Raji (cell line): ENCODE data around the gene ENOX2.

Experiments
- POLR2A ChIP-seq: IDR thresholded peaks from 2 replicates; pipeline ENCODE4 v1.6.1; 2011; ENCODE audit warnings: low read depth, low read length, control low read depth; ENCODE audit not compliant: insufficient read depth

Gene ENOX2

DNA sequence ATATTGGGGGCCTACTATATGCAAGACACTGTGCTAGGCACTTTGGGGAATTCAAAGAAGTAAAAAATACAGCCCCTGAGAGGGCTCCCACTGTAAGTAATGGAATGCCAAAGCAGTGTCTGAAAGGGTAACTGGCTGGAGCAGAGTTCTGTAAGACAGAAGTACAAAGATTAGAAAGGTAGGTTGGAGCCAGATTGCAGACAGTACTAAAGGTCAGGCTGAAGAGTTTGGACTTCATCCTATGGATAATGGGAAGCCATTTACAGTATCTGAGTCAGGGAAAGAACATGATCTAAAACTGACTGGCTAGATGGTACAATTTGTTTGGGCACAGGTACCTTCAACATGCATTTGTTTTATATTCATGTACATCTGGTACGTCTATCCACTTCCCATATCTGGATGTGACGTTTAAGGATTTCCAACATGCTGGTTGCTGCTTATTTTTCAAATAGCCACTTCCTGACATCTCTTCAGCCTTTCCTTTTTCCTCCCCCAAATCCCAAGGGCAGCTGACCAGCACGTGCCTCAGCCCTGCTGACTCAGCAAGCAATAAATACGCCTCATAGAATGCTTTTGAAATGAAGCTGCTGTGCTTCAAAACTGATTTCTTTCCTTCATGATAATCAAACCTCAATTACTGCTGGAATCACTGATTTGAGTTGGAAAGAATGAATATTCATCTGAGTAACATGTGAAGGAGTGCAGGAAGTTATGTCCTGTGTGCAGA lies 9.5 kb downstream of the ENOX2 start:
- no peak for TF ChIP-seq POLR2A

DNA sequence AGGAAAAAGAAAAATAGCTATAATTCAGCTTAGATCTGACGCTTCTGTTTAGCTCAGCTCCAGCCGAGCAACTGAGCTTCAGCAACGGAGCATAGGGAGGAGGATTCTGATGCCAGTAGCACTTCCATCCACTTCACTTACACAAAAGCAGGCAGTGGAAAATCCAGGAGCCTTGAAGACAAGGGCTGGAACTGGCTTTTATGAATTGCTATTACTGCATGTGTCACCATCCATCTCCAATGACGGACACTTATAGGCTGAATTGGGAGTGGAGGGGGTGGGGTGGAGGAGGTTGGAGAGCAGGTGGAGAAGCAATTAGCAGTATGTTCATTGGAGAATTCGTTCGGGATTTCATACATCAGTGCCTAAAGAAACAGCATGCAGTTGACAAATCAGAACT lies 15.6 kb downstream of the ENOX2 start:
- TF ChIP-seq POLR2A: no peak

DNA sequence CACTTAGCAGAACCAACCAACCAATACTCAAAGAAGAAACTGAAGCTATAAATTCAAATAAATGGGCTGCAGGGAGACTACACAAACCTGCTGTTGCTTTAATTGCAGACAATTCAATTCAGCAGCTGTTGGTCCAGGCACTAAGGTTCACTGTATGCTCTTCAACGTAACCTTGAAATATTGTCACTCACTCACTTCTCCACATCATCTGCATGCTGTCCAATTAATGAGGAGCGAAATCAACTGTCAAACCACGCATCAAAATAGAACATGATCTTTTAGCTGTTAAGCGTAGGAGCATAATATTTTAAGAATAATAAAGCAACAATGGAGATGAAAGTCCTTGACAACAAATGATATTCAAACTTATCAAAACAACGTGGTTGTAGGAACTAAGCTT lies 17.0 kb downstream of the ENOX2 start:
- TF ChIP-seq POLR2A: no peak

DNA sequence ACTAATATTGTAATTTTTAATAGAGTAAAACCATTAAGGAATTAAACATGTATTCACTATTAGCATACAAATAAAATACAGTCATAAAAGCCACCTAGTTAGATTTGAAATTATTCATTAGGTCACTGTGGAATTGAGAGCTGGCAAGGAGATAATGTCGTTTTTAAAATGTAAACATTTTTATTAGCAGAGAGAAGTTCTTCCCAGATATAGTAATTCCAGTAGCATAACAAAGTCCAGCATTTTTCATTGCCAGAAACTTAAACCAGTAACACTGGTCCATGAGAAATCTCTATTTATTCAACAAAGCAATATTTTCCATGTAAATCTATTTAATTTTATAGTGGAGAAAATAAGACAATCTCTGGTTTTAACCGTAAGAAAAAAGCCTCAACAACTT lies 17.5 kb downstream of the ENOX2 start:
- no peak for TF ChIP-seq POLR2A

DNA sequence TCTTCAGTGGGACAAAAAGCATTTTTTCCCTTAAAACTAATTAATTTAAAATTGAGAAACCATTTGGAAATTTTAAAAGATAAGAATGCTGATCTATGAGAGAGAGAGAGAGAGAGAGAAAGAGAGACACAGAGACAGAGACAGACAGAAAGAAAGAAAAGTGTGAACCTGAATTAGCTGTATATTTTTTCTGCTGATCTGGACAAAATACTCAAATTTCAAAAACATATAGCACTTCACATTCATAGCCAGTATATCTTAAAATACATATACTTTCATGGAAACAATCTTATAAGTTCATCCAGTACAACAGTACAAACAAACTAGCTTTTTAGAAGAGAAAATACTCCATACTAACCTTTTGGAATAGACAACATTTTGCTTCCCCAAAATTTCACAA lies 18.4 kb downstream of the ENOX2 start:
- TF ChIP-seq POLR2A: no peak

DNA sequence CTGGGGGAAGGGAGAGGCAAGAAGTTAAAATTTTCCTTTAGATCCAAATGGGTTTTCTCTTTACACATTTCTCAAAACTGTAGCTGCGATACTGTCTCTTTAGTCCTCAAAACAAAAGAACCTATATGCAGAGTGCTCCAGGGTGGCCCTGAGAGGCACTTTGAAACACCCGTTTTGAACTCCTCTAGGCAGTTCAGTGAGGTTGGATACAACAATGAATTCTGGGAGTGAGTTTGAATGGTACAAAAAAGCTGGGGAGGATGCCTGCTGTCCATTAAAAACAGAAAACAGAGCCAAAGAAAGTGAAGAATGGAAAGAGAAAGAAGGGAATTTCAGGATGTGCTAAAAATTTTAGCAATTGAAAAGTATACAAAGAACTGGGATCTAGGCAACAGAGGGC lies 23.1 kb downstream of the ENOX2 start:
- no peak for TF ChIP-seq POLR2A

DNA sequence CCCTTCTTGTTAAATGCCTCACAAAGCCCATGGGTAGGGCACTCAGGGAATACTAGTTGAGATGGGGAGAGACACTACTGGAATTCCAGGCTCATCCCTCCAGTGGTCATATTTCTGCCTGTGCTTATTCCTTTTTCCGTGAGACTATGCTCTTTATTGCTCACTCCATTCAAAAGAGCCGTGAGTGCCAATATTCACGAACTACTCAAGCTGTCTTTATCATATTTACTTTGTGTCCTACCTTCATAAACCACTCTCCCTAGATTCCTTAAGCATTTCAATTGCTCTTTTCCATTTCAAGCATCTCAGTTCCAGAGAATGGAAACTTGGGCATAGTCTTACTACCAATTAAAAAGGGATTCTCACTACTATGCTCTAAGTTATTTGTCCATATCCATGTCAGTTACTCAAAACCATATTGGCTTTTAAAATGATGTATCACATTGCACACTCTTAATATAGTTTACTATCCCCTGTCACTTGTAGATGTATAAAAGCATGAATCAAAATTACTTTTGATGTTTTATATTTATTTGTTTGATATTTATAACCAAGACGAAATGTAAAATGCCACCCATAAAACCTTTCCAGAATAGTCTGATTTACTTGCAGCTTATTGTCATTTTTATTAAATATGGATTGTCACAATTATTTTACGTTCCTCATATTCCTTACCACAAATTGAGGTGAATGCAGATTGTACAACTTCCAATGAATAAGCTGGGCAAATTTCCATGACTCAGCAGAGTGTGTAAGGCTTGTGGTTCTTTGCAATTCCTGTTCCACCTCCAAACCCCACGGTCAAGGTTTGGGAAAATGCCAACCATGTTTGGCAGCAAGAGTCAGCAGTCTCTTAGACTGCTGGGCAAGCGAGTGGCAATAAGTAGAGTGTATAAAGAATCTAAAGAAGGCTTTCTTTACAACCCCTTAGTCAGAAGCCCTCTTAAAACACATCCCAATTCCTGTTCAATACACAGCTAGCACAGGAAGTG lies 24.4 kb downstream of the ENOX2 start:
- TF ChIP-seq POLR2A: no peak

DNA sequence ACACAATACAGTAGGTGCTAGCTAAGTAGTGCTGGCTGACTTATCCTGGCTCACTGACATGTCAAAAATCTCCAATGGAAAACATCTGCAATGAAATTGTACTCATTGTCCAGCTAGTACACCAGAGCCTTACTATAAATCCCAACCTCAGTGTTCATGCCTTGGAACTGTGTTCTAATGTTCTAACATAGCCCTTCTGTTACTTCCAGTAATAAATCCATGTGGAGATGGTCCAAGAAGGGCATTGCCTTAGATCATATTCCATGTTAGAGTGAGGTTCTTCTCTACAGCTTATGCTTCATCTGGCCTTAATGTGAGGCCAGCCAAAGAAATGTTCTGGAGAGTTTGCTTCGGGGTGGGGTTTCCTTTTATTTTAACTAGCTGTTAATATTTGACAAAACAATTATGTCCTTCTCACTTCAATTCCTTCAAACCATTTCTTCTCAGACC lies 25.1 kb downstream of the ENOX2 start:
- TF ChIP-seq POLR2A: no peak

DNA sequence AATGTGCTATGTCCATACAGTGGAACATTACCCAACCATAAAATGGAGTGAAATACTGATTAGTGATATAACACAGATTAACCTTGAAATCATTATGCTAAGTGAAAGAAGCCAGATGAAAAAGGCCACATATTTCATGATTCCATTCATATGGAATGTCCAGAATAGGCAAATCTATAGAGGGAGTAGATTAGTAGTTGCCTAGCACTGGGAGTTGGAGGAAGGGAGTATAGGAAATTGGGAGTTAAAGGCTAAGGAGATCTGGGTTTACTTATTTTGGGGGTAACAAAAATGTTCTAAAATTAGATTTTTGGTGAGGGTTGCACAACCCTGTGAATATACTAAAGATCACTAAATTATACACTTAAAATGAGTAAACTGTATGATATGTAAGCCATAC lies 26.8 kb downstream of the ENOX2 start:
- TF ChIP-seq POLR2A: no peak

DNA sequence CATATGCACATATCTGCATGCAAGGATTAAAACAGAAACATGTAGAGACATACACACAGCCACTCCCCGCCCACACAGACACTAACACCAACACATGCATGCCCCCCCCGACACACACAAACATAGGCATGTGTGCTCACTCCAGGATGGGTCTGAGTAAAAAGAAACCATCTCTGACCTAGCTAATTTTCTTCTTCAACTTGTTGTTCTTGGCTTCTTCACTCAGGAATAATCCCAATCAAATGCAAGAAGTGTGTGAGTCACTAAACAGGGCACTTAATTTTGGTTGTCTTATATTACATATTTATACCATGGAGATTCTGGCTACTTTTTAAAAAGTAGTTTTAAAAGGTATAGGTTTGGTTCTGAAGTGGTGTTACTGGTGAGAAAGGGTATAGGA lies 28.3 kb downstream of the ENOX2 start:
- no peak for TF ChIP-seq POLR2A

DNA sequence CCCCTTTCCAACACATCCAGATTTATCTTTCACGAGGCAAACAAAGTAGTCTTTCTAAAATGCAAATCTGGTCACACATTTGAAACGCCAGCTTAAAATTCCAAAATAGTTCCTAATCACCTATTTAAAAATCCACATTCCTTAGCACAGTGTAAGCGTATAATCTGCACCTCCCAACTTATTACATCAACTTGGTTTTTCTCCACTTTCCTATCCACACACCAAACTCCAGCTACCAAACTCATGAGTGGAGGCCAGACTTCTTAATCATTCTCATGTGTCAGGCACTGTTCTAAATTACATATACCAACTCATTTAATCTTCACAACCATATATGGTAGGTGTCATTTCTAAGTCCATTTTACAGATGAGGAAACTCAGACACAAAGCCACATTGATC lies 33.8 kb downstream of the ENOX2 start:
- TF ChIP-seq POLR2A: no peak

DNA sequence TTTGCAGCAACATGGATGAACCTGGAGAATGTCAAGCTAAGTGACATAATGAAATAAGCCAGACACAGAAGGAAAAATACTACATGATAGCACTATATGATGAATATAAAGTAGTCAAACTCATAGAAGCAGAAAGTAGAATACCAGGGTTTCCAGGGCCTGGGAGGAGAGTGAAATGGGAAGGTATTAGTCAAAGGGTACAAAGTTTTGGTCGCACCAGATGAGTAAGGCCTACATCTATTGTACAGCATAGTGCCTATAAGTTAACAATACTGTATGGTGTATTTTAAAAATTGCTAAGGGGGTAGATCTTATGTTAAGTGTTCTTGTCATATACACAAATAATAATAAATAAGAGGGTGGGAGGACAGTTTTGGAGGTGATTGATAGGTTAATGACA lies 41.5 kb downstream of the ENOX2 start:
- TF ChIP-seq POLR2A: no peak

DNA sequence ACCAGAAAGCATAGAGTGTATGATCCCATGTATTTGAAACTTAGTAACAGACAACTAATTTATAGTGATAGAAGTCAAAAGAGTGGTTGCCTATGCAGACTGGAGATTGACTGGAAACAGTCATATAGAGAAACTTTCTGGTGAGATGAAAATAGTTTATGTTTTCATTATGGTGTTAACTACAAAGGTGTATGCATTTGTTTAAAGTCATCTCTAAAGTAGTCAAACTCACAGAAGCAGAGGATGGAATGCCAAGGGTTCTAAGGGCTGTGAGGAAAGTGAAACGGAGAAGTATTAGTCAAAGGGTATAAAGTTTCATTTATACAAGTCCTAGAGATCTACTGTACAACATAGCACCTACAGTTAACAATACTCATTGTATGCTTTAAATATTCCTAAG lies 45.8 kb downstream of the ENOX2 start:
- TF ChIP-seq POLR2A: no peak

DNA sequence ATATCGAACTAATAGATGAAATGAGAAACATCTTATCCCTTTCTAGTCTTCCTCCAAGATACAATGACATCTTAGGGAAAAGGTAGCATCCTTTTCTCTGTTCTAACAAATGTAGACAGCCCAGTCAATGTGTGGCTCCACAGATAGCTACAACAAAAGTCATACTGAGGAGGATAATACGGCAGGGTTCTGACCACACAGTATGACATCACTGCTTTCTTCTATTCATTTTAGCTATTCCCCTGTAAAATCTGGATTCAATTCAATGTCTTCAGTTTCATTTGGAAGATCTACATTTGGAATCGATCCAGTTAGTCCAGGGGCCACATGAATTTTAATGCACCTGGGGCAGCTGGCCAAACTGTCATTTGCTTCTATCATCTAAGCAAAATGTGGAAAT lies 51.4 kb downstream of the ENOX2 start:
- no peak for TF ChIP-seq POLR2A

DNA sequence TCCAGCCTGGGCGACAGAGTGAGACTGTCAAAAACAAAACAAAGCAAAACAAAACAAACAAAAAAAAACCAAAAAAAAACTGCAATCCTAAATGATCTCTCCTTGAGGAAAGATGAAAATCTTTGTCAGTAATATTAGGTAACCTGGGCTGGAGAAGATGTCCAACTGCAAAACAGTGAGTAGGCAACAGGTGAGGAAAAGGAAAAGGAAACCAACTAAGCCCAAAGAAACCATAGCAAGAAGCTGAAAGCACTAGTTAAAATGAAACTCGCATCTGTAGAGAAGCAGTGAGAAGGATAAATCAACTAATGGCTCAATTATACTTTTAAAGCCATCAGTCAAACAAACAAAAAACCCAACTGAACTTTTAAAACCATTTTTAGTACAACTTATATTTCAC lies 54.2 kb downstream of the ENOX2 start:
- TF ChIP-seq POLR2A: no peak

DNA sequence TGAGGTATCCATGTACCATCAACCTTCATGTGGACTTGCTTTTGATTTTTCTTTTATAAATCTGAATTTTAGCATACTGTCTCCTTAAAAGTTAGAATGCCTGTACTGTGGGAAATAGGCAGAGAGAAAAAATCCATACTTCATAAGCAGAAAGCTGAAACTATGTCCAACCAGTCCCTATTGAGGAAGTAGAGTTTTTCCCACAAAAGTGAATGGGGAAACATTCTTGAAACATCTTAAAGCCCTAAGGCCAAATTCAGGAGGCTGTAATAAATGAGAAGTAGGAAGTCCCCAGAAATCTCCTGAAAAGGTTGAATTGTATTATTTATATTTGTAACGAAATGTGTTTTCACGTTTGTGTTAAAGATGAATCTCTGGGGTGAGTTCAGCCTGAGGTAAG lies 56.3 kb downstream of the ENOX2 start:
- no peak for TF ChIP-seq POLR2A

DNA sequence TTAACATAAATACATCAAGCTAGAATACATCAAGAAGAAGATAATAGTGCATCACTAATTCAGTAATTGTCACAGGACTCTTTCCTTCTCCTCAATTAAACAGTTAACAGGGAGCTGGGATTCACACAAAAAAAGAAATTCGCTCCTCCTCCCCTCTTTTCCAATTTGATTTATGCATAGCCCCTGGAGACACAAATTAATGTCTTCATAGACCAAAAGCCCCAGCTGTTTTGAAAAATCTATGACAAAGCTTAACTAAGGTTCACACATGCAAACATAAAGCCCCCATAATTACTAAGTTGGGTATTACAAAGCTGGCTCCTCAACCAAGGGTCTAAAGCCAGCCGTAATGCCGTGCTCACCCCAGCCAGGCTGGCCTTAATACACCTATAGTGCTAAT lies 61.2 kb downstream of the ENOX2 start:
- TF ChIP-seq POLR2A: no peak

DNA sequence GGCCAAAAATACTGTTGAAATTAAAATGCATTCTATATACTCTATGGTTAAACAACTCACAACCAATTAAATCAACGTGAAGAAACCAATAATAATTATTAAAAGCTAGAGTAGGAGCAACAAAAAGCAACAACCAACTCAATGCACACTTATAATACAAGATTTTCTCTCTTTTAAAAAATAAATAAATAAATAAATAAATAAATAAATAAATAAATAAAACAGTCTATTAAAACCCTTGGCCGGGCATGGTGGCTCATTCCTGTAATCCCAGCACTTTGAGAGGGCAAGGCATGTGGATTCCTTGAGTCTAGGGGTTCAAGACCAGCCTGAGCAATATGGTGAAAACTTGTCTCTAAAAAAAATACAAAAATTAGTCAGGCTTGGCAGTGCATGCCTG lies 62.7 kb downstream of the ENOX2 start:
- no peak for TF ChIP-seq POLR2A
